GM18519 (cell line): ENCODE data around the gene SLC35B4.
"Not testable (repeated sequence)": the region's sequence is repeated elsewhere in the genome, so short reads cannot be mapped to it uniquely, and the experiment has no call there.

Experiments
- ATAC-seq: cut with Tn5 transposase; IDR thresholded peaks from one replicate; pipeline ENCODE4 v1.9.1; 2021; ENCODE audit warnings: mild to moderate bottlenecking, moderate library complexity; ENCODE audit not compliant: unreplicated experiment, low FRiP score

The SLC35B4 gene

DNA sequence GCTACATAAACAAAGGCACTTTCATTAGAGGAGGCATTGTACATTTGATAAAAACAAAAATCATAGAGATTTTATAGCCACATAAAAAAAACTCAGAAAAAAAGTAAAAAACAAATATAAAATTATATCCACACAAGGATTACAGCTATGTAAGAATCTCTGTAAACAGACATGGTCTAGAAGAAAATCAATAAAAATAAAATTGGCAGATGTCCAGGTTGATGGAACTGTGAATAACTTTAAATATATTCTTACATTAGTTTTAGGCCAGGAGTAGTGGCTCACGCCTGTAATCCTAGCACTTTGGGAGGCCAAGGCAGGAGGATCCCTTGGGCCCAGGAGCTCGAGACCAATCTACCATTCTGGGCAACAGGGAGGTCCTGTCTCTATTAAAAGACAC is 19.2 kb downstream of the SLC35B4 start:
- ATAC-seq = no peak

GRCh38 chr7:134295982-134296381 is 20.7 kb downstream of the SLC35B4 start:
- not testable (repeated sequence) for ATAC-seq

- peak; percentile 100 for ATAC-seq
Measured at GRCh38 chr7:134293002-134293740, 23.6 kb downstream of the SLC35B4 start.

DNA sequence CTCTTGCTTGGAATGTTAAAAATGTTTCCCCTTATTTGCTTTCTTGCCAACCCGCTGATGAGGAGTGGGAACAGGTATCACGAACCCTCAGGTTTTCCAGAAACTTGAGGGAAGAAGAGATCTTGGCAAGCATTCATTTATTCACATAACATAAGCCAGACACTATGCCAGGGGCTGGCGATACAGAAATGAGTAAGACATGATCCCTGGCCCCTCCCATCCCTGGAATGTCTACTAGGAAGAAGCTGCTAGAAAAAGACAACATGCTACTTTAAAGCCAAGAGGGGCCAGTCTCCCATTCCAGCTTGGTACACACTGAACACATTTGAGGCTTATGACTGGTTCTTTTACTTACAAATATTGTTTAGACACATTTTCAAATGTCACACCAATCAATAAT is 26.4 kb downstream of the SLC35B4 start:
- no peak for ATAC-seq

GRCh38 chr7:134289841-134290240 is 26.9 kb downstream of the SLC35B4 start:
- no peak for ATAC-seq

DNA sequence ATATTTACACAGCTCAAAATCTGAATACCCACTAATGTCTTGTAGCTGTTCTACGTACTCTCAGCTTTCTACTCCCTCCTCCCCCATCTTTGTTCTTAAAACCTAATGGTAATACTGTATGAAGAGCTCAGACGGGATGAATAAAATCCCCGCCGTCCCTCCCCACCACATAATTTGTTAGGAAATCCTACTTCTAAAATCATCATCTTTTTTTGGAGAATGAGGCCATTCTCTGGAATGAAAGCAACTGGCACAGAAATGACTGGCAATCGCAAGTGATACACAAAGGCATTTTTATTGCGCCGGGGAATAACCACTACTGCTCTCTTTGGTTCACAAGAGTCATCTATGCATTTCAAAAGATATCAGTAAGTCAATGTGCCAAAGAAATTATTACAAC is 27.3 kb downstream of the SLC35B4 start:
- no peak for ATAC-seq

GRCh38 chr7:134287916-134288659 is 28.6 kb downstream of the SLC35B4 start:
- no peak for ATAC-seq

DNA sequence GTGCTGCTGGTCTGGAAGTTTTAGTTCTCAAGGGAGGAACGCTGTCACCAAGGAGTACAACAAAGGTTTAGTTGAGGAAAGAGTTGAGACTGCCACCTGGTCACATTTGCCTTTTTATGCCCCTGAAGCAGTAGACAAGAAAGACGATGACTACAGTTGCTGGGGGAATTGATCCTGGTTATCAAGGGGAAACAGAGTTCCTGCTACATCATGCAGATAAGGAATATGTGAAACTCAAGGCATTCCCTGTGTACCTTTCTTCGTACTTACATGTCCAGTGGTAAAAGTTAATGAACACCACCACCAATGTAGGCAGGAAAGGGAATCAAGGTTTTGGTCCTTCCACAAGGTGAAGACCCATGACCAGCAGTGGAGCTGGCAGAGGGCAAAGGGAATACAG is 31.8 kb downstream of the SLC35B4 start:
- no peak for ATAC-seq

DNA sequence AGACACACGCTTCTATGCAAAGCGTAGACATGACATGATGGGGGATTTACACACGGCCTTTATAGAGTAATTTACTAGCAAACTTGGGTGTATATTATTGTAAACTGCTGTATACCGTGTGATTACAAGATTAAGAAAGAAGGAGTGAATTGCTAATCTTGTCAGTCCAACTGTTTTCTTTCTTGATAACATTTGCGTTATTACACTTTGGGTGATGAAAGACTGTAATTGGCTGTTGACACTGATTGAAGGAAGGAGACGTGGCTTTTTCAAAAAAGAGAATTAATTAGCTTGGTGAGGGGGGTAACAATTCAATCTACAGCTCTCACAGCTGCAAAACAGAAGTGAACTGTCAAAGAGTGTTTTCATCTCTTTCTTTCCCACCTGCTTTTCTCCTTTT is 32.7 kb downstream of the SLC35B4 start:
- no peak for ATAC-seq

DNA sequence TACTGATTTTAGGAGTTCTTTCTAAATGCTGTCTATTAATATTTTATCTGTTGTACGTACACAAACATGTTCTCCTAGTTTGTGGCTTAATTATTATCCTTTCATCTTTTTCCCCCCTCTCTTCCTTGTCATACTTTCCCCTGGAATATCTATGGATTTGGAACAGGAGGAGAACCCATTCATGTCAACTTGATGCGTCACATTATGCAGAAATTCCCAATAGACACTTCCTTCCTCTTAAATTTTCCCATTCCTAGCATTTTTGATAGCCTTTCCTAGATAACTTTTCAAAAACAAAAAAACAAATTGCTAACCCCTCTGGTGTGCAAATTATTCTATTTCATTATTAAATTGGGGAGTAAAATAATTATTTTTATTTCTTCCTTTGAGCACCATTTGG is 36.2 kb downstream of the SLC35B4 start:
- no peak for ATAC-seq

DNA sequence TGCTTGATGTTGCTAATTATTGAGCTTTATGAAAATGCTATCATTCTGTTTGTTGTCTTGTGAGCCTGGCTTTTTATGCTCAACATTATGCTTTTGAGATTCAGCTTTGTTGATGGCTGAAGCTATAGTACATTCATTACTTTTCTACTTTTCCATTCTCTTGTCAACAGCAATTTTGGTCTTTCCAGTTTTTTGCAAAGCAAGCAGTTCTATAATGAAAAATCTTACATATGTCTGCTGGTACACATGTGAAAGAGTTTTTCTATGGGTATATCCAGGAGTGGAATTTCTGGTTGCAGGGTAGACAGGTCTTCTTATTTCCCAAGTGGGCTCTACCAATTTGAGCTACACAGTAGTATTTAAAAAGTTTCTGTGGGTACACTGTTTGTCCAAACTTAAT is 36.8 kb downstream of the SLC35B4 start:
- ATAC-seq = no peak

- no peak for ATAC-seq
Measured at GRCh38 chr7:134279336-134279735, 37.4 kb downstream of the SLC35B4 start.

DNA sequence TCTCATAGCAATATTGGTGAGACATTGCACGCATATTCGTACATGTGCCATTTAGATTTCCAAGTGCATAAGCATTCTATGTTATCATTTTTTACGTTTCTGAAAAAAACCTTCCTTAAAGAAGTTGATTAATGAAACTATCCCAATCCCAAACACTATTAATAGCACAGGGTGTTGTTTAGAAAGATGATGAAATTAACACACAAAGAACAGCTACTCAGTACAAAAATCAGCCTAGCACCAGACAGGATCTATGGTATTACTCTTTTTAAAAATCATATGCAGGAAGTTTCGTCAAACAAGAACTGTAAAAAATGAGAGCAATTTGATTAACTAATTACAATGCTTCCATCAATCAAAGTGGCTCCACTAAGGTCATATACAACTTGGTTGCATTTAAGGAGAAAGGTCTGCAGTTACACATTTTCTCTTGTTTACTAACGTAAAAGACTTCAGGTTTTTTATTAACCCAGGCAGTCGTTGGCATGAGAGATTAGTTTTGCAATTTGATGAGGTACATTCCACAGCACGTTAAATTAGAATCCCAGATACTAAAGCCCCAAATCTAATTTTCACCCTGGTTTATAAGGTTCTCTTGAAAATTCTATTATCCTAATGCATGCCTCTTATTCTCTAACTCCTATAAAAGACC is 38.1 kb downstream of the SLC35B4 start:
- no peak for ATAC-seq

GRCh38 chr7:134276951-134277350 is 39.8 kb downstream of the SLC35B4 start:
- no peak for ATAC-seq

DNA sequence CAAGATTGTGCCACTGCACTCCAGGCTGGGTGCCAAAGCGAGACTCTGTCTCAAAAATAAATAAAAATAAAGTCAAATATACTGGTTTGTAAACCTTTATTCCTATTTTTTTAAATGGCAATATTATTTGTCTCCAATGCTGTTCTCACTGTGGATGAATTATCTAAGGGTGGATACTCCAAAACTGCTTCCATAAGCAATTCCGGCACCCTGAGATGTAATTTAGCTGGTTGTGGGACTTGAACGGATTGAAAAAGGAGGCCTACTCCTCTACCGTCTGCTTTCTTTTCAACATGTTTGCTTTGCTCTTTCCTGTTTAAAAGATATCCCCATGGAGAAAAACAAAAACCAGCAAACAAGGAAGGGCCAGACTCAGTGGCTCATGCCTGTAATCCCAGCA is 54.4 kb downstream of the SLC35B4 start:
- no peak for ATAC-seq

DNA sequence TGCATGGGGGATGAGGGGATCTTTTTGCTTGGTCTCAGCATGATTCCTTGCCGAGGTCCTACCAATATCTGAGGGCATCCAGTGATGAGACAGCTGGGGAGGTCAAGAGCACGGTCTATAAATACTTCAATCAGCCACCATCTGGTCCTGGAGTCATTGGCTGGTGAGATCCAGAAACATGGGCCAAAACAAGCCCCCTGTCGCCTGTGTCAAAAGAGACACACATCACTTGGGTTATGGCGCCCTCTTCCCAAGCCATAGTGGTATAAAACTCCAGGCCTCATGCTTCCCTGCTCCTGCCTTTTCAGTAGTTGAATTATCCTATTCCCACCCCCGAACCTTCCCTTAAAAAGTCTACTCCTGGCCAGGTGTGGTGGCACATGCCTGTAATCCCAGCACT is 60.9 kb downstream of the SLC35B4 start:
- no peak for ATAC-seq

DNA sequence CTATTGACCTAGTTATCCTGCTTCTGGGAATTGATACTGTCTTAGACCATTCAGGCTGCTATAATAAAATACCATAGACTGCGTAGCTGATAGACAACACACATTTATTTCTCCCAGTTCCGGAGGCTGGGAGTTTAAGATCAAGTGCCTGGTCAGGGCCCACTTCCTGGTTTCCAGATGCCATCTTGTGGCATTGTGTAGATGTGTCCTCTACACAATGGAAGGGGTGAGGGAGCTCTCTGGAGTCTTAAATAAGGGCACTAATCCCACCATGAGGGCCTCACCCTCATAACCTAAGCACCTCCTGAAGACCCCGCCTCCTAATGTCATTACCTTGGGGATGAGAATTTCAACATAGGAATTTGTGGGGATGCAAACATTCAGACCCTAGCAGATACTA is 62.4 kb downstream of the SLC35B4 start:
- no peak for ATAC-seq

- ATAC-seq = no peak
Measured at GRCh38 chr7:134248196-134248595, 68.5 kb downstream of the SLC35B4 start.

DNA sequence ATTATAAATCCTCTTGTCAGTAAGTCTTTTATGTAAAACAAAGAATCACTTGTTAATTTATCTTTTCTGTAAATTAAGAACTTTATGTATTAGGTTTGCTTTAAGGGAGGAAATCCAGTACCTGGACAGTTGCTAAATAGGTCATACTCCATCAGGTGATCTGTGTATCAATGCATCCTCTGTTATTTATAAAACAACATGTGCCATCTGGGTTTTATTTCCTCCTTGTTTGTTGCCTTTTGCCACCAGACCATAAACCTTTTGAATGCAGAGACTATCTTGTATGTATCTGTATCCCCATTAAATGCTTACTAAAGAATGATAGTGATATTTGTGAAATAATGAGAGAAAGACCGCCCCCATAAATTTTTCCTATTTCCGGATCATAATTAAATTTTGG is 70.0 kb downstream of the SLC35B4 start:
- no peak for ATAC-seq

GRCh38 chr7:134246347-134246746 is 70.4 kb downstream of the SLC35B4 start:
- no peak for ATAC-seq

- ATAC-seq = no peak
Measured at GRCh38 chr7:134245253-134245652, 71.5 kb downstream of the SLC35B4 start.
